Measurements from ENCODE around the gene OLFM1. TPM values are rescaled to one million over a fixed set of nuclear protein-coding genes. Genes with fewer than 3 reads are reported as not detected.

Gene OLFM1
- total and polyA plus RNA-seq, 2 donors (not counting 1 experiment from before 2014, with no cell fraction given), result 0.07 TPM; not detected in 1

- Mint-ChIP-seq H3K4me1 (no peaks in the 10 kb centered on the region), H3K9me3 (ENCODE audit: insufficient read depth) (no peaks in the 10 kb centered on the region), H3K27me3 (peaks cover 25% of the 10 kb centered on the region), H3K27ac (no peak overlapping the region), H3K4me3 (no peak overlapping the region)
- H3K36me3 ChIP-seq (replicated peaks in 1 of 2; ENCODE audit: control extremely low read depth in 1 of 2, control insufficient read depth in 1 of 2, extremely low read depth in 1 of 2, insufficient read depth in 2 of 2, low read length in 1 of 2), result no peaks in the 10 kb centered on the region
- POLR2A ChIA-PET, result no interaction called here
- H3K4me3 ChIP-seq (ENCODE audit: control extremely low read depth in 1 of 5, extremely low read depth in 1 of 5, insufficient read depth in 1 of 5, low read depth in 2 of 5, low read length in 4 of 5), result no peak overlapping the region
- WGBS (ENCODE audit: insufficient coverage), result 75% methylated on average over 6 of the region's 9 CpGs
- H2AFZ ChIP-seq (ENCODE audit: insufficient read depth, low read depth, low read length, poor library complexity, severe bottlenecking), result no peak overlapping the region
- DNase-seq, result no peak
- H3K27ac ChIP-seq (ENCODE audit: low read length in 2 of 2), result no peak overlapping the region
- intact Hi-C loops (cut with micrococcal nuclease), result no loop called here
- no peaks in the 10 kb centered on the region for H3K79me2 ChIP-seq (ENCODE audit: control insufficient read depth, insufficient read depth, low read length)
- no peak overlapping the region for H3K9ac ChIP-seq (ENCODE audit: low read length)
- H4K20me1 ChIP-seq (ENCODE audit: control insufficient read depth, insufficient read depth, low read length, poor library complexity, severe bottlenecking), result no peaks in the 10 kb centered on the region
- CTCF ChIA-PET, result no interaction called here
- no peak overlapping the region for H3K4me2 ChIP-seq (replicated peaks; ENCODE audit: low read depth, low read length, poor library complexity, severe bottlenecking)
- ATAC-seq (ENCODE audit: low read depth), result no peak
- H3K27me3 ChIP-seq (replicated peaks in 1 of 4; ENCODE audit: control extremely low read depth in 1 of 4, control insufficient read depth in 3 of 4, insufficient read depth in 4 of 4, low read length in 3 of 4), result peaks cover 0 to 3% (median 0%) of the 10 kb centered on the region in 4 experiments
- no peak for TF ChIP-seq CTCF (IDR thresholded peaks at IDR 0.05)
- no peak for TF ChIP-seq EZH2 (IDR thresholded peaks at IDR 0.05; ENCODE audit: borderline replicate concordance, insufficient read depth, low read depth, low read length, poor library complexity, severe bottlenecking)
- no peaks in the 10 kb centered on the region for H3K4me1 ChIP-seq (ENCODE audit: control insufficient read depth in 2 of 2, insufficient read depth in 2 of 2, low read length in 2 of 2)
- H3K9me3 ChIP-seq (ENCODE audit: control extremely low read depth in 1 of 3, control insufficient read depth in 2 of 3, insufficient read depth in 1 of 3, low read length in 2 of 3), result no peaks in the 10 kb centered on the region
These were observed 47.4 kb upstream of the OLFM1 start for GRCh38 chr9:135039916-135040645.

GRCh38 chr9:135040892-135041291 lies 46.6 kb upstream of the OLFM1 start:
- Mint-ChIP-seq H3K4me3 (no peak overlapping the region), H3K27ac (no peak overlapping the region), H3K27me3 (peaks cover 32% of the 10 kb centered on the region), H3K9me3 (ENCODE audit: insufficient read depth) (no peaks in the 10 kb centered on the region), H3K4me1 (no peaks in the 10 kb centered on the region)
- WGBS (ENCODE audit: insufficient coverage), result 58% methylated on average over 9 of the region's 16 CpGs
- H3K36me3 ChIP-seq (replicated peaks in 1 of 2; ENCODE audit: control extremely low read depth in 1 of 2, control insufficient read depth in 1 of 2, extremely low read depth in 1 of 2, insufficient read depth in 2 of 2, low read length in 1 of 2), result no peaks in the 10 kb centered on the region
- no peaks in the 10 kb centered on the region for H3K9me3 ChIP-seq (ENCODE audit: control extremely low read depth in 1 of 3, control insufficient read depth in 2 of 3, insufficient read depth in 1 of 3, low read length in 2 of 3)
- no peak overlapping the region for H3K4me2 ChIP-seq (replicated peaks; ENCODE audit: low read depth, low read length, poor library complexity, severe bottlenecking)
- H4K20me1 ChIP-seq (ENCODE audit: control insufficient read depth, insufficient read depth, low read length, poor library complexity, severe bottlenecking), result no peaks in the 10 kb centered on the region
- peaks cover 0 to 3% (median 0%) of the 10 kb centered on the region in 4 experiments for H3K27me3 ChIP-seq (replicated peaks in 1 of 4; ENCODE audit: control extremely low read depth in 1 of 4, control insufficient read depth in 3 of 4, insufficient read depth in 4 of 4, low read length in 3 of 4)
- no peak overlapping the region for H3K9ac ChIP-seq (ENCODE audit: low read length)
- ATAC-seq (ENCODE audit: low read depth), result no peak
- no peak overlapping the region for H3K27ac ChIP-seq (ENCODE audit: low read length in 2 of 2)
- TF ChIP-seq EZH2 (IDR thresholded peaks at IDR 0.05; ENCODE audit: borderline replicate concordance, insufficient read depth, low read depth, low read length, poor library complexity, severe bottlenecking) (no peak), CTCF (IDR thresholded peaks at IDR 0.05) (no peak)
- no peak overlapping the region for H3K4me3 ChIP-seq (ENCODE audit: control extremely low read depth in 1 of 5, extremely low read depth in 1 of 5, insufficient read depth in 1 of 5, low read depth in 2 of 5, low read length in 4 of 5)
- H3K79me2 ChIP-seq (ENCODE audit: control insufficient read depth, insufficient read depth, low read length), result no peaks in the 10 kb centered on the region
- no peak for DNase-seq
- ChIA-PET CTCF (no interaction called here), POLR2A (no interaction called here)
- no peak overlapping the region for H2AFZ ChIP-seq (ENCODE audit: insufficient read depth, low read depth, low read length, poor library complexity, severe bottlenecking)
- H3K4me1 ChIP-seq (ENCODE audit: control insufficient read depth in 2 of 2, insufficient read depth in 2 of 2, low read length in 2 of 2), result no peaks in the 10 kb centered on the region
- intact Hi-C loops (cut with micrococcal nuclease), result no loop called here
